SW 1271 (cell line): ENCODE results near the gene RBMS1.

Experiments
- DNase-seq, 2 experiments: peaks; one replicate each; lab custom pipeline; 2025; lab: John Stamatoyannopoulos, UW

The RBMS1 gene

DNA sequence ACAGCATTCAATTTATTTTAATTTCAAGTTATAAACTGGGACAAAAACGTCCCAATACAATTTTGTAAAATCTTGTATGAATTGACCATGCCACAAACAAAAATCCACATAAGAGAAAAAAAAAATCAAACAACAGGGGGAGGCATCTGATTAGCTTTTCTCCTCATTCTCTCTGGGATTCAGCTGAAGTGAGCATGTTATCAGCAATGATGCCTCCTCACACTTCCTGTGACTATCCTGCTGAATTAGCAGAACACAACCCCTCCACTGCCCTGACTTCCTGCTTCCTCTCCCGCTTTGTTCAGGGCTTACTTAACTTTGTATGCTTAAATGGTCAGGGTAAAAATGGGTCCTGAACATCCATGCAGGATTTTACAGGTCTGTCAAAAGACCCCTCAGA is 161.3 kb downstream of the RBMS1 start:
- DNase-seq: peak; percentile 5 to 27

DNA sequence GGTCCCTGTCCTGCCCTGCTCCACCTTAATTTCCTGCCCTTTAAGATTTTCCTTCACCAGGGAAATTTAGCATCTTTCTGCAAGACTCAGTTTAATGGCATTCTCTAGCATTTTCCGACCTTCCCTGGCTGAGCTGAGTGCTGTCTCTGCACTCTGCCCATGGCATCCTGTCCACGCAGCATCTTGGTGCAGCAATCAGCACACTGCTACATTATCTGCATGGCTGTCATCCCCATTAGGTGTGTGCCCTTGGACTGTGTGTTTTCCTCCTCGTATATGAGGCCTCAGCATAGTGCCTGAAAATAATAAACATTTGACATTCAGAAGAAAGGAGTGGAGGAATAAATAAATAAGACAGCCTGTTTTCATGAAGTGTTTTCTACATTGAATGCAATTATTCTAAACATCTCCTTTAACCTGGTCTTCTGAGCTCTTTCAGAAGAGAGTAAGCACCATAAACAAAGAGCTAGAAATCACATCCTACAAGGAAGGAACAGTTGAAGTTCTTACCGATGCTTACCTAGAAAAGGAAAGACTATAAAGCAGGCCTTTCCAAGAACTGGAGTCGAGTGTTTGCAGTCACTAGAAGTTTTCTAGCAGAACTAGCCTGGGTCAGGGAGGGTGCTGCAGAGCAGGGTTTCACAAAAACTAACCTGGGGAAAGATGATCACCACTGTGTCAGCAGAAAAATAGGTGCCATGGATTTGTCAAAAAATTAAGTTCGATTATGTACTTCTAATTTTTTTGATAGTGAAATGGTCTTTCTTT is 162.2 kb downstream of the RBMS1 start:
- DNase-seq: no peak

DNA sequence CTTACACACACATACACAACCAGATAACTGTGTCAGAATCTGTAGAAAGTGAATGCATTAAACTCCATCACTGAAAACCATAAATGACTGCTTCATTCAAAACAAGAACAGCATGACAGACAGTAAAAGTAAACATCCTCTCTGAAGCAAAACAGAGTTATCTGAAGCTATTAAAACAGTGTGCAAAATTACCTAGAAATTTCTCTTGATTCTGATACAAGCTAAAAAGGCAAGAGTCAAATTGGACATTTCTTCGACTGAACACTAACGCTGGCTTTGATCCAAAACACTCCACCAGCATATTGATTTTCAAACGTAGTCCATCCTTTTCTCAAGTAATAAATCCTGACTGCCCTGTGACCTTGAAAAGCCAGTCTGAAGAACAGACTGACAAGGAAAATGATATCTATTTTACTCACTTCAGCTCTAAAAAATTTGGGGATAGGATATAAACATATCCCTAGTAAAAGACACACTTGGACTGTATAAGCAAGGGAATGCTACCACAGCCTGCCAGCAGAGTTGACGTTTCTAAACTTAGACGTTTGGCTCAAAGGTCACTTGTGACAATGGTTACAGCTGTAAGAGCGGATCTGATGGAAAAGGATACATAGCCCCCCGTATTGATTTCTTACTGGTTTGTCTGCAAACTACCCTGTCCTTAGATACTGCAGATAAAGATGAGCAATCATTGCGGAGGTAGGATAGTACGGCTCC is 164.6 kb downstream of the RBMS1 start:
- DNase-seq: no peak

DNA sequence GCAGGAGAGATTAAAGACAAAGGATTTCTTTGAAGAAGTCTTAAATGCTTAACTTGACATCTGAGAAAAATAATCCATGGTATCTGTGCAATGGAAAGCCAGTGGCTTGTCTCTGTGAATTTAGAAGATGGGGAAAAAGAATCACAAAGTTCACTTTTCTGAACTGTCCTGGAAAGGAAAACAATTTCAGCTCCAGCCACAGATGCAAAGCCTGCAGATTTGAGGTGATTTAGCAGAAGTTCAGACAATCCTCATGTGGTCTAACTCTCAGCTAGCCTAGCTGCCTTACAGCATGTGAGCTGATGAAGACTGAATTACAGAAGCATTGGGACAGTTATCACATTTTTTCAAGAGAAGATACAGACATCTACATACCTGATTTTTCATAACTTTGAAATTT is 166.8 kb downstream of the RBMS1 start:
- no peak for DNase-seq

DNA sequence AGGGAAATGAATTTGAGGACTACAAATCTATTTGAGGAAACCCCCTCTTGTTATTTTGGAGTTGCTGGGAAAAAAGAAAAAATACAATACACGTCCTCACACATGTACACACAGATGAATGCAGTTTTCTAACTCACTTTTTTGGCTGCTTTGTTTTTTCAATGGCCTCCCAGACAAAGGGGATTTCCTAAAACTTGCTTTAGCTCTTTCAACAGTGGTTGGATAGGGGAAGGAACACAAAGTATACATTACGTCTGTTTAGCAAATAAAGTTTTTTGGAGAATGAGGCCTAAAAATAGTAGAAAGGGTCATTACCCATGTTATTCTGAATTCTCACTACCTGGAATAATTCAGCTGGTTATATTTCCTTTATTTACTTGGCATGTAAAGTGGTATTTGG is 168.2 kb downstream of the RBMS1 start:
- no peak for DNase-seq

DNA sequence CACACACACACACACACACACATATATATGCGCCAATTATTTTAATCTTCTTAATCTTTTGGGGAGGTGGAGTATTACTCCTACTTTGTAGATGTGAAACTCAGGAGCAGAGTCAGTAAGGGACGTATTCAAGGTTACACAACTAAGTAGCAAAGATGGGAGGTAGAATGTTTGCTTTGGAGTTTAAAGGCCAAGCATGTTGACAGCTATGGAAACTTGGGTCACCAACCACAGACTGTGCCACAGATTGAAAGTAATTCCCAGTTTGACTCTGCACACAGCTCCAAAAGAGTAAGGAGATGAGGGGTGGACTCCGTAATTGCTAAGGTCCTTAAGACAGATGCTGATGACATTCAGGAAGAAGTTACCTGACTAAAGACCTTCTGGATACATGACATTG is 168.7 kb downstream of the RBMS1 start:
- DNase-seq: no peak

DNA sequence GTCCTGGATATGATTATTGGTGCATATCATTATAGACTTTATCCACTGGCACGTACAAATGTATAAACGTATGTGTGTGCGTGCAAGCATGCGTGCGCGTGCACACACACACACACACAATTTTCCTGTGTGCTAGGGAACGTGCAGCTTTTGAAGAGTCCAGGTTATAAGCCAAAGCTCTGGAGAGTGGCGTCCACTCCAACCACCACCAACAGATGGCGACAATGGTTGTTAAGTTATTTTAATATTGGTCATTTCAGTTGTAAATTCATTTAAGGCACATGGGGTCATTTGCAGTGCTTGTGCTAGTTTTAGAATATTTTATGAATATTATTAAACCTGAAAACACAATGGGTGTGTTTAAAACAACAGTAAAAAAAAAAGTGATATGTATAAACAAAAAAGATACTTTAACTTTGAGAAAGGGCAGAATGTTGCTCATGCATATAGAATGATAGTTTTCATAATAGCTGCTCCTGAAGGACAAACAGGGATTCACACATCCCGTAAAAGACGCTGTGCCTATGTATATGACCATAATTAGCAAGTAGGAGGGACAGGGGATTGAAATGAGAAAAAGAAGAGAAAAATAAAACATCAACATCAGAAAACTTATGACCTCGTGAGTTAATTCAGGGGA is 169.3 kb downstream of the RBMS1 start:
- DNase-seq: peak in 1 of 2 experiments; percentile 35

DNA sequence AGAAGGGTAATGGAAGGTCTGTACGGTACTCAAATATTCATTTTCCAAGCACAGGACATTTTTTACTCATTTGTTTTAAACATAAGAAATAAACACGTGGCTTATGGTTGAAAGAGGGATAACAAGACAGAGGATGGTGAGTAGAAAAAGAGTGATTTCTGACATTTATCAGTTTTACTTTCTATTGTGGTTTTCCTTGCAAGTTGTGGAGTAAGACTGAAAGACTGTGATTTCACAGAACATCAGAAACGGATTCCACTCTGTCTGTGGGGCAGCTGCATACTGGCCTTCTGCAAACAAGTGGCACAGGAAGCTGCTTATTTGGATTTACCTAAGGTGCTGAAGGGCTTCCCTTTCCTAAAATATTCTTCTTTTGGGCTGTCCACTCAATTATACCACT is 171.3 kb downstream of the RBMS1 start:
- DNase-seq: no peak

DNA sequence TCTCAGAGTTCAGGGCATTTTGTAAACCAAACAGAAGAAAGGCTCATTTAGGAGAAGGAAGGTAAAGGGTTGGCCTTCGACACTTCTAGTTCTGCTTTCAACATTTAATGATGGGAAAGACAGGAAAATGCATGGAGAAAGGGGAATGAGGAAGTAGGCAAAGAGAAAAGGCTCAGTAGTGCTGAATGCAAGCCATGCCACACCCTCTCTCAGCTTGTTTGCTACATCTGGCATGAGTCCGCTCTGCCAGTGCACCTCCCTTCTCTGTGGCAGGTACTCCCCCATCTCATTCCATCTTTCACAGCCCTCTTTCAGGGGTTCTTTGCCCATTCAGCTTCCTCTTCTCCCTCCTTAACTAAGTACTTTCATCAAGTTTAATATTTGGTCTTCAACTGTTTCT is 172.6 kb downstream of the RBMS1 start:
- no peak for DNase-seq

DNA sequence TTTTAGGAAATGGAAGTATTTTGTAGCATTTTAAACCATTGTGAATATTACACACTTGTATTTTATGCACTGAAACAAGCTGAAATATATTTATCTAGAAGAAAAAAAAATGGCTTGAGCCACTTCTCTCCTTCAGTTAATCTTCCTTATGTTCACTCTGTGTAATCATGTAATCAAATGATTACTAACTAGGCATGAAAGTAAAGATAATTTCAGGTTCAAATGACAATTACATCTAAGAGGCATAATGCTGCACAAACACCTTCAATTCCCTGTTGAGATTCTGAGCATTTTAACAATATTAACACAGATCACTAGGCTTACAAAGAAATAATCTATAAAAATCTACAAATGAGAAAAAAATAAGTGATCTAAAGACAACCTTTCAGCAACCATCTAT is 173.9 kb downstream of the RBMS1 start:
- DNase-seq: no peak

DNA sequence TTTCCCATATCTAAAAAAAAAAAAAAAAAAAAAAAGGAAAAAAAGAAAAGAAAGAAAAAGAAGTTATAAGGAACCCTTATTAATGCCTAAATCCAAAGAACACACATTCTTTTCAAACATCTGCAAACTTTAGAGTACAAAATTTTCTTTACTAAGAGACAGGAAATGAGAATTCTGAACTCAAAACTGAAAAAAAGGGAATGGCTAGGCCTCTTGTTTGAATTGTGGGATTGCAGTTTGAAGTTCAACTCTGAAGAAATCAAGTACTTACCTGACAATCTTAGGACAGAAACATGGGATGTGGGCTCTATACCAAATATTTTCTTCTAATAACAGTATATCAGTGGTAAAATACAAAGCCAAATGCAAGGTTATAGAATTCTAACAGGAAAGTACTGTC is 175.4 kb downstream of the RBMS1 start:
- no peak for DNase-seq

DNA sequence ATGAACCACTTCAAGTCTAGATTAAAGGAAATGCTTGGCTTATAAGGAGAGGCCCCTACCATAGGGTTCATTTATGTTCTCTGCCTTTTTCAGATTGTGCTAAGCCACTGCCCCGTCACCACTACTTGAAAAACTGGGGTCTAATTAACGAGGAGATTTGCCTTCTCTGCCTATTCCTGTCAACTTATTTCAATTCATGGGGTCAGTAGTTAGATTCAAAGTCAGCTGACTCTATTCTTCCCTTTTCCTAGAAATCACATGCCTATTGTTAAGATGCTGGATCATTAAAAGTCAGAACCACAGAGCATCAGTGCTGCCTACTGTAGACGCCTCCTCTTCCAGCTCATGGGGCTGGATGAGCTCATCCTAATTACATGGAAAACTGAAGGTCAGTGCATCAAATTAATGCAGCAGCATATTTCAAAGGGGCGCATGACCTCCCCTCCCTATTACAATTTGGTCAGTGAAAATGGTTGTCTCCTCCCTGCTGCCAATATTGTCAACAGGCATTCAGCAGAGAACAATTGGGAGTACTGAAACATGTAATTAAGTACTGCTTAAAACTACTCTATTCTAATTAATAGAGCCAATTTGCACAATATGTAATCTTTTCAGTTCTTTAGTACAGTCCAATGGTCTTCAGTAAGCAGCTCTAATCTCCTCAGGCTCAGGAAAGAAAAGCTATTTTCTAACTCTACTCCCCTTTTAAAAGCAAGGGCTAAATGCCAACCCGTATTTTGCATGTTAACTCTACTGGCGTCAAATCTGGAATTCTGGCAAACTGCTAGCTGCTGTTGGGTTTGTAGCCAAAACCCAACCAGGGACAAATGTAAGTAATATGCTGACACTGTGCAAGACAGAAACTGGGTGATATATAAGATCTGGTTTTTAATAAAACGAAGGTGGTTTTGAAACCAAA is 176.2 kb downstream of the RBMS1 start:
- no peak for DNase-seq

DNA sequence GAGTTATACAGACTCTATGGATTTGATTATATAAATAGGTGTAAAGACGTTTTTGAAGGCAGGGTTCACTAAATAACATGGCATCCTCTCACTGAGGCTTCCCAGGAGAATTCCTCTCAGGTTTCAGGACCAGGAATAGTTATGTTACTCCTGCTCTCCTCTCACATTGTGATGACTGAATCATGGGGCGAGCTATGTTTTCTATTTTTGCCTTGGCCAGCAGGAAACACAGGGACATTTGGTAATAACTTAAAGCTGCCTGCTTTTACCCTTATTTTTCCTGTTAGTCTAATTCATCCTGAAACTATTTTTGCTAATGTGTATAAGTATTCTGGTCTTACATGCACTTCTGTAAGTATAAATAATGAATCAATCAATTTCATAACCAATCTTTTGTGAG is 178.3 kb downstream of the RBMS1 start:
- no peak for DNase-seq

DNA sequence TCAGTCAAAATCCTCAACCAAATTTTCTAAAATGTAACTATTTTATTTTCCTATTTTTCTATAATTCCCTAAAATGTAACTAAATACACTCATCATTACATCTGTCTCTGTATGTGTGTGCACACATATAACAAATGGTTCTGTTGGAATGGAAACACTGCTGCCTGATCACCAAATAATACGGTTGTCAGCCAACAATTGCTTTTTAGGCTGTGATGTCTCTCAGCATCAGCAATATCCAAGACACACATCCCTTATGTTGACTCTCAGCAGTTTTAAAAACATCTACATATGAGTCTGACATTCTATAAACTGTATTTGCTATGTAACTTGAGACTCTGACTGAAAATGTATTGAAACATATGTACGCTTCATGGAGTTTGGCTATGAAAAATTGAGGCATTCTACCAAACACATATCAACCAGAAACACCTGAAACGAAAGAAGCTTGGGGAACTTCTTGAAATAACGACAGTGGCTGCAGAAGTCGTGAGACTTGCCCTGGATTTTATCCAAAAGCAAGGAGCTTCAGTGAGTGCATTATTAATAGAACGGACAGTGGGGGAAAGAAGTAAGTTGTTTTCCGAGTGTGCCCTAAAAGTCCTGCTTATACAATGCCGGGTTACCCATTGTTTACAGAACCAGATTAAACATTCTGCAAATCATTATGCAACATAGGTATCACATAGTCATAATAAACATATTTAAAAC is 183.3 kb downstream of the RBMS1 start:
- no peak for DNase-seq

DNA sequence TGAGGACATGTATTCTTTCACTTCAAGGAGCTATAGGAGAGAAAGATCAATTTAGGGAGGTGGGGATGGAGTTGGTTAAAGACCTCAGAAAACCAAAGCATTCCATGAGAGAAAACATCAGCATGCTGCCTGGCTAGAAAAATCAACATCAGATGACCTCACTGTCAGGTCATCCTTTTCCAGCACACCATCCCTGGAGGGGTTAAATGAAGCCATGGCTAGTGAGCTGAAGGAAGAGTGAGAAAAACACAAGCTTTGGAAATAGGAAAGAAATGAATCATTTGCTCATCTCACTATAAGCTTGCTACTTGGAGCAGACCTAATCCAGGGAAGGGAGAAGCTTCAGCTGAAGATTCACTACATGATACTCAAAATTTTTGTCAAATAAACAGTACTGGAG is 184.0 kb downstream of the RBMS1 start:
- DNase-seq: no peak

DNA sequence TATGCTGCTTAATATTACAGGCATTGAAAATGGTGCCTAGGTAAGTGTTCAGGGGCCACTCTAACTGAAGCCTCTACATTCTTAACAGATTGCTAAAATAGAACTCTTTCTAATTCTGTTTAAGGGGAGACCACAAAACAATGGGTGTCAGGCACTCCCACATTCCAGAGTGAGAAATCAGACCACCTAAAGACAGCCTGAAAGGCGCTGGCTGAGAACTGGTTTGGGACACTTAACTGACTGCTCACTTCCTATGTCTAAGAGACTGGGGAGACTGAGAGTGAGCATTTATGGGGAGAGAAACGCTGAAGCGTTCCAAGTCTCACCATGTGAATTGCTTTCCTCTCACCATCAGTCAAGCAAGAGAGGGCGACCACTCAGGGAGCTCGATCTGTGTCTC is 184.7 kb downstream of the RBMS1 start:
- no peak for DNase-seq

DNA sequence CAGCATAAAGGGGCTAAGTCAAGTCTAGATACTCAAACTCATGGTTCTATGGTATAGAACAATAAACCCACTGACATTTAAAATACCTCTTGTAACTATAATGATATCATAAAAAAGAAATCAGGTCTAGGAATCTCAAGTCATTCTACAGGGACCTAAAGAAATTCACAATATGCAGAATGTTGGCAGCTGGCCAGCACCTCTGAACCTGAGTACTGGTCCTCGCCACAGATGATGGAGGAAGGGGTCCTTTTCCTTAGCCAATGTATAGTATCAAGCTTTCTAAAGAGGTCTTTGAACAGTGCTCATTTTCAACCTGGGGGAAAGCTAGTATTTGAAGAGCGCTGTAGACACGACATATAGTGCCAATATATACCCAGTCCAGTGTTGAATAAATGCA is 185.1 kb downstream of the RBMS1 start:
- DNase-seq: no peak

DNA sequence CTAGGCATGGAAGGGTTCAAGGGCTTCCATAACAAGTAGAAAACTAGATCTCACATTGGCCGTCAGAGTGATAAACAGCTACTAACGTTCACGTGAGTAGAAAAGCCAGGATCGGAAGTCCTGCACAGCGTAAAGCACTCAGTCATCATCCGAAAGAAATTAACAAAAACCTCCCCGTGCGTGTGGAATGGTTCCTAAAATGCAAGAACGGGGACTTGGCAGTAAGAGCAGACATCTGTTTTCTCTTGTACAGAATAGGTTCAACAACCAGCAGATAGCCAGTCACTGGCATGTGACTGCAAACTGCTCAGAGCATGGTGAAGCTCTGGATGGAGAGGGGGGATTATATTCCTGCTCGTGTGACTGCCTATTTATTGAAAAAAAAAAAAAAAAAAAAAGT is 186.6 kb downstream of the RBMS1 start:
- DNase-seq: no peak

DNA sequence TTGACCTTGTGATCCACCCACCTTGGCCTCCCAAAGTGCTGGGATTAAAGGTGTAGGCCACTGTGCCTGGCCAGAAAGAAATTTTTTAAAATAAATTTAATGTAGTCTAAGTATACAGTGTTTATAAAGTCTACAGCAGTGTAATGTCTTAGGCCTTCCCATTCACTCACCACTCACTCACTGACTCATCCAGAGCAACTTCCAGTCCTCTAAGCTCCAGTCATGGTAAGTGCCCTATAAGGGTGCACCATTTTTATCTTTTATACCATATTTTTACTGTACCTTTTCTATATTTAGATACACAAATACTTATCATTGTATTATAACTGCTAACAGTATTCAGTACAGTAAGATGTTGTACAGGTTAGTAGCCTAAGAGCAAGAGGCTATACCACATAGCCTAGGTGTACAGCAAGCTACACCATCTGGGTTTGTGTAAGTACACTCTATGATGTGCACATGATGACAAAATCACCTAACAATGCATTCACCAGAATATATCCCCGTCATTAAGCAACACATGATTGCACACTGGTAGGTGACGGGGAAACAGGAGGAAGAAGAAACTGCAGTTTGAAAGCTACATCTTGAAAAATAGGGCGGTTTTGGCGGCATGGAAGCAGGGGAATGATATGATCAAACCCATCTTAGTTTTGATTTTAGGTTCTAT is 188.4 kb downstream of the RBMS1 start:
- DNase-seq: no peak

DNA sequence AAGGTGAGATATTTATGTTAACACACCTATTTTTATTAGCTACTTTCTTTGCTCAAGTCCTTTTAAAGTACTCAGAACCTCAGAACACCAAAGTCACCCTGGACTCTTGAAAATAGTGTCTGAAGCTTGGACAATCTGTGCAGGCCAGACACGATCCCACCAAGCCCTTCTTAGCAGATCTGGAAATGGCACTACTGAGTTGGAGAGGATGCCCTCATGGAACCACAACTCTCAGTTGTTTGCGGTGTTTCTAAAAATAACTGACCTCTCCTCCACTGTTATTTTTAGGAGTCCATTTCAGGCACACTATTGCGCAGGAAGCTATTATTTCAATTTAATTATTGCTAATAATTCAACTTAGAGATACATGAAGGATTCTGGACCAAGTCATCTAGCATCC is 190.1 kb downstream of the RBMS1 start:
- no peak for DNase-seq

DNA sequence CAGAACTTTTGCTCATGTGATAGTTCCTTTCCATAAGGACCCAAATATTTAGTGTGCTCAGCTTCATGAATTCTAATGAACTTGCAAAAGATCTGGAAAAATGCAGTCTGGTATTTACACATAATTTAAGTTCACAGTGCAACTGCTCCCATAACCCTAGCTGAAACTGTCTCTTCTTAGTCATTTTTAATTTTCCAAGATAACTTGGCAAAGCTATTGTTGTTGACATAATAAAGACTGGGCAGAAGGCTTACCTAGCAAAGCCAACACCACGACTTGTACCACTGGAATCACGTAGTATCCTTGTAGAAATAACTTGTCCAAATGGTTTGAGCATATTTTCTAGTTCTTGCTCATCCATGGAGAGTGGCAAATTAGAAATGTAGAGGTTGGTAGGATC is 190.5 kb downstream of the RBMS1 start:
- DNase-seq: no peak
